ENCODE results near the gene PHLDA3. TPM values are rescaled to one million over a fixed set of nuclear protein-coding genes. Genes with fewer than 3 reads are reported as not detected.

PHLDA3 gene
- total RNA-seq, 1 experiment from 2014 or later: 22.1 TPM

- intact Hi-C loops (cut with micrococcal nuclease): no loop called here
- no peaks in the 10 kb centered on the region; a peak in 1 of 4 replicates for H3K4me1 ChIP-seq (ENCODE audit: control insufficient read depth in 1 of 2, insufficient read depth in 2 of 2, low read length in 2 of 2)
- no peaks in the 10 kb centered on the region for H3K27me3 ChIP-seq (ENCODE audit: insufficient read depth, low read length)
- TF ChIP-seq SP1 (IDR thresholded peaks at IDR 0.05; ENCODE audit: low read depth) (no peak), FOSL1 (IDR thresholded peaks at IDR 0.05; ENCODE audit: low read depth) (no peak), CBX3 (IDR thresholded peaks at IDR 0.05; ENCODE audit: low read depth) (no peak), EZH2phosphoT487 (IDR thresholded peaks at IDR 0.05; ENCODE audit: borderline replicate concordance) (no peak), ZNF274 (IDR thresholded peaks at IDR 0.05; ENCODE audit: low read depth, low read length) (no peak), RAD21 (IDR thresholded peaks at IDR 0.05; ENCODE audit: low read depth) (no peak), EGR1 (IDR thresholded peaks at IDR 0.05; ENCODE audit: low read depth) (no peak), ATF3 (IDR thresholded peaks at IDR 0.05) (no peak), SIN3A (IDR thresholded peaks at IDR 0.05; ENCODE audit: low read depth) (no peak), REST (IDR thresholded peaks at IDR 0.05; ENCODE audit: low read depth) (no peak), TCF7L2 (IDR thresholded peaks at IDR 0.05; ENCODE audit: borderline replicate concordance, extremely low read depth, insufficient read depth, insufficient read length) (no peak), POLR2A (IDR thresholded peaks at IDR 0.05; ENCODE audit: borderline replicate concordance, extremely low read depth, insufficient read depth, insufficient read length) (no peak), MAX (IDR thresholded peaks at IDR 0.05) (no peak), SRF (IDR thresholded peaks at IDR 0.05; ENCODE audit: low read depth) (no peak), ELF1 (IDR thresholded peaks at IDR 0.05; ENCODE audit: borderline replicate concordance, low read depth) (no peak), EZH2 (IDR thresholded peaks at IDR 0.05) (no peak)
- TF ChIP-seq, protein P1, sequence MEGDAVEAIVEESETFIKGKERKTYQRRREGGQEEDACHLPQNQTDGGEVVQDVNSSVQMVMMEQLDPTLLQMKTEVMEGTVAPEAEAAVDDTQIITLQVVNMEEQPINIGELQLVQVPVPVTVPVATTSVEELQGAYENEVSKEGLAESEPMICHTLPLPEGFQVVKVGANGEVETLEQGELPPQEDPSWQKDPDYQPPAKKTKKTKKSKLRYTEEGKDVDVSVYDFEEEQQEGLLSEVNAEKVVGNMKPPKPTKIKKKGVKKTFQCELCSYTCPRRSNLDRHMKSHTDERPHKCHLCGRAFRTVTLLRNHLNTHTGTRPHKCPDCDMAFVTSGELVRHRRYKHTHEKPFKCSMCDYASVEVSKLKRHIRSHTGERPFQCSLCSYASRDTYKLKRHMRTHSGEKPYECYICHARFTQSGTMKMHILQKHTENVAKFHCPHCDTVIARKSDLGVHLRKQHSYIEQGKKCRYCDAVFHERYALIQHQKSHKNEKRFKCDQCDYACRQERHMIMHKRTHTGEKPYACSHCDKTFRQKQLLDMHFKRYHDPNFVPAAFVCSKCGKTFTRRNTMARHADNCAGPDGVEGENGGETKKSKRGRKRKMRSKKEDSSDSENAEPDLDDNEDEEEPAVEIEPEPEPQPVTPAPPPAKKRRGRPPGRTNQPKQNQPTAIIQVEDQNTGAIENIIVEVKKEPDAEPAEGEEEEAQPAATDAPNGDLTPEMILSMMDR (IDR thresholded peaks at IDR 0.05 in 2 of 3, conservative IDR thresholded peaks at IDR 0.05 in 1 of 3; ENCODE audit: borderline replicate concordance in 1 of 3, insufficient read depth in 1 of 3, low read depth in 2 of 3, low read length in 2 of 3): no peak
- TF ChIP-seq, protein P2, sequence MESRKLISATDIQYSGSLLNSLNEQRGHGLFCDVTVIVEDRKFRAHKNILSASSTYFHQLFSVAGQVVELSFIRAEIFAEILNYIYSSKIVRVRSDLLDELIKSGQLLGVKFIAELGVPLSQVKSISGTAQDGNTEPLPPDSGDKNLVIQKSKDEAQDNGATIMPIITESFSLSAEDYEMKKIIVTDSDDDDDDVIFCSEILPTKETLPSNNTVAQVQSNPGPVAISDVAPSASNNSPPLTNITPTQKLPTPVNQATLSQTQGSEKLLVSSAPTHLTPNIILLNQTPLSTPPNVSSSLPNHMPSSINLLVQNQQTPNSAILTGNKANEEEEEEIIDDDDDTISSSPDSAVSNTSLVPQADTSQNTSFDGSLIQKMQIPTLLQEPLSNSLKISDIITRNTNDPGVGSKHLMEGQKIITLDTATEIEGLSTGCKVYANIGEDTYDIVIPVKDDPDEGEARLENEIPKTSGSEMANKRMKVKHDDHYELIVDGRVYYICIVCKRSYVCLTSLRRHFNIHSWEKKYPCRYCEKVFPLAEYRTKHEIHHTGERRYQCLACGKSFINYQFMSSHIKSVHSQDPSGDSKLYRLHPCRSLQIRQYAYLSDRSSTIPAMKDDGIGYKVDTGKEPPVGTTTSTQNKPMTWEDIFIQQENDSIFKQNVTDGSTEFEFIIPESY (IDR thresholded peaks at IDR 0.05; ENCODE audit: extremely low read depth, insufficient replicate concordance, low read length): no peak
- H3K4me2 ChIP-seq (ENCODE audit: low read length): no peak overlapping the region
- H3K36me3 ChIP-seq (ENCODE audit: control insufficient read depth in 1 of 2, insufficient read depth in 2 of 2, low read length in 2 of 2): peaks cover 0 to 6% of the 10 kb centered on the region in 2 experiments; a peak in 2 of 4 replicates
- DNase-seq (ENCODE audit: low read depth, low spot score): no peak
- POLR2A ChIA-PET: no interaction called here
- RAD21 ChIA-PET (ENCODE audit: low non-redundant PET in 1 of 2, low total read pairs in 2 of 2, uncharacterized antibody in 2 of 2, unreplicated experiment in 2 of 2): interaction anchor here in 1 of 2 experiments (0.6 kb wide), 1 partner anchor 63 kb away, joined by 3 read pairs; no protein-coding TSS in a partner anchor
- no peak overlapping the region for H2AFZ ChIP-seq (ENCODE audit: low read depth, low read length, poor library complexity, severe bottlenecking)
- H3K9me2 ChIP-seq (ENCODE audit: insufficient read depth): no peaks in the 10 kb centered on the region
- no TSS peak for BruUV-seq (replicated peaks)
- CTCF ChIA-PET: interaction anchor here (4.5 kb wide), 1 partner anchor 14 kb away, joined by 23 read pairs; no protein-coding TSS in a partner anchor
- ATAC-seq: no peak
- H4K20me1 ChIP-seq (ENCODE audit: insufficient read depth): no peaks in the 10 kb centered on the region
- no peak overlapping the region for H3K4me3 ChIP-seq (replicated peaks in 1 of 2; ENCODE audit: low read depth in 1 of 2, low read length in 2 of 2)
- H3K9ac ChIP-seq (ENCODE audit: low read length): no peak overlapping the region
- no peak overlapping the region for H3K27ac ChIP-seq (ENCODE audit: low read depth, low read length)
- H3K79me2 ChIP-seq (ENCODE audit: insufficient read depth, low read length): 0 out of 2 replicates have a peak, but pooled peaks cover 3% of the 10 kb centered on the region
- no peaks in the 10 kb centered on the region for H3K9me3 ChIP-seq (ENCODE audit: control insufficient read depth in 1 of 2, insufficient read depth in 1 of 2, low read depth in 1 of 2, low read length in 2 of 2)
Measured at GRCh38 chr1:201498621-201499020, 29.6 kb upstream of the PHLDA3 start.
